Left lung (tissue), 10 donors: Measurements from ENCODE around the gene CLDN24. TPM values are rescaled to one million over a fixed set of nuclear protein-coding genes. Genes with fewer than 3 reads are reported as not detected.

ENCODE experiments used
- ATAC-seq: fragments of 200-7000 bp; cut with Tn5 transposase; one replicate; pipeline ENCODE4 v1.9.1; 2020; ENCODE audit warnings: moderate library complexity
- DNase-seq, 4 donors: peaks; one replicate each; pipeline ENCODE4 v3.0.0-alpha.2; 2013 to 2020
- H3K27ac ChIP-seq, 2 donors: fragments of 200-600 bp; sonication (generic) in 1 of 2; one replicate each; pipeline versions ENCODE4 v1.5.0 to v1.8.0; 2020 to 2021
- H3K27me3 ChIP-seq, 2 donors: fragments of 200-600 bp; sonication (generic) in 1 of 2; one replicate each; pipeline versions ENCODE4 v1.5.0 to v1.8.0; 2020 to 2021
- H3K36me3 ChIP-seq, 2 donors: fragments of 200-600 bp; sonication (generic) in 1 of 2; one replicate each; pipeline versions ENCODE4 v1.5.0 to v1.8.0; 2020 to 2021
- H3K4me1 ChIP-seq, 2 donors: fragments of 200-600 bp; one replicate each; pipeline ENCODE4 v1.8.0; 2021
- H3K4me3 ChIP-seq, 2 donors: fragments of 200-600 bp; sonication (generic) in 1 of 2; one replicate each; pipeline versions ENCODE4 v1.5.0 to v1.8.0; 2020 to 2021; ENCODE audit warnings: mild to moderate bottlenecking in 1 of 2
- H3K9me3 ChIP-seq, 2 donors: fragments of 200-600 bp; sonication (generic) in 1 of 2; one replicate each; pipeline versions ENCODE4 v1.5.0 to v1.8.0; 2020 to 2021
- intact Hi-C, 2 donors: fragments of 100-400 bp; cut with DNase I; formaldehyde crosslinking; loops; one replicate each; pipeline versions ENCODE4 v1.11.2 to v1.14.2; 2022
- polyA plus RNA-seq, 6 donors: library from polyadenylated mRNA; unstranded; fragments of 120-200 nt; gene quantifications; one replicate each; pipeline ENCODE4 v1.2.1, GENCODE V29; 2013; ENCODE audit not compliant: insufficient read length in 6 of 6
- total RNA-seq, 2 donors: library from RNA; stranded (reverse); fragmentation: NEBNext Ultra II Directional; extraction: Animal tissue kit (Norgen Biotek cat#: 25700); gene quantifications; one replicate each; pipeline ENCODE4 v1.2.1, GENCODE V29; 2021
- TF ChIP-seq, protein P1 (sequence below), 2 donors: fragments of 200-600 bp; sonication (generic) in 1 of 2; IDR thresholded peaks; one replicate each; pipeline versions ENCODE4 v1.5.0 to v1.8.0; 2021; ENCODE audit warnings: antibody characterized with exemption in 2 of 2
- donor health status: DM: no; HTN: yes; CAD: no.
- donor health status: DM: no; HTN: no; CAD: no.

The CLDN24 gene
- total and polyA plus RNA-seq, 8 donors, result 0.25 to 0.53 TPM; not detected in 6

DNA sequence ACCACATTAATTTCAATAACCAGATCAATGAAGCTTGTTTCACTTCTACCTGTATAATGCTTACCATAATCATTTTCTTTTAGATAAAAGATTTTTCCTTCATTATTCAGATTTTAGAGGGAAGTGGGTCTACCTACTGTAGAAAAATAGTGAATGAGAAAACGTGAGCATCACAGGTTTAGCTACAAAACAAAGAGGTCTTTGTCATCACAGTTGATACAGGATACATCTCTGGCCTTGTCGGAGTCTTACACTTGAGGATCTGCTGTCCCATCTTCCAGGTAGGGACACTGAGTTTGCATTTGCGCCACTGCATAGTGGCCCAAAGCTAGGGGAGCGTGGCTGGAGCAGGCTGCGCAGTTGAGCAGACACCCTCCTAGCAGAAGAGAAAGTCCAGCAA, 710 bp downstream of the CLDN24 start:
- H3K27ac ChIP-seq, result no peak overlapping the region
- no peaks in the 10 kb centered on the region for H3K9me3 ChIP-seq
- ATAC-seq, result no peak
- H3K36me3 ChIP-seq, result peaks cover 0 to under 1% of the 10 kb centered on the region in 2 donors
- TF ChIP-seq, protein P1, sequence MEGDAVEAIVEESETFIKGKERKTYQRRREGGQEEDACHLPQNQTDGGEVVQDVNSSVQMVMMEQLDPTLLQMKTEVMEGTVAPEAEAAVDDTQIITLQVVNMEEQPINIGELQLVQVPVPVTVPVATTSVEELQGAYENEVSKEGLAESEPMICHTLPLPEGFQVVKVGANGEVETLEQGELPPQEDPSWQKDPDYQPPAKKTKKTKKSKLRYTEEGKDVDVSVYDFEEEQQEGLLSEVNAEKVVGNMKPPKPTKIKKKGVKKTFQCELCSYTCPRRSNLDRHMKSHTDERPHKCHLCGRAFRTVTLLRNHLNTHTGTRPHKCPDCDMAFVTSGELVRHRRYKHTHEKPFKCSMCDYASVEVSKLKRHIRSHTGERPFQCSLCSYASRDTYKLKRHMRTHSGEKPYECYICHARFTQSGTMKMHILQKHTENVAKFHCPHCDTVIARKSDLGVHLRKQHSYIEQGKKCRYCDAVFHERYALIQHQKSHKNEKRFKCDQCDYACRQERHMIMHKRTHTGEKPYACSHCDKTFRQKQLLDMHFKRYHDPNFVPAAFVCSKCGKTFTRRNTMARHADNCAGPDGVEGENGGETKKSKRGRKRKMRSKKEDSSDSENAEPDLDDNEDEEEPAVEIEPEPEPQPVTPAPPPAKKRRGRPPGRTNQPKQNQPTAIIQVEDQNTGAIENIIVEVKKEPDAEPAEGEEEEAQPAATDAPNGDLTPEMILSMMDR (IDR thresholded peaks at IDR 0.05), result no peak
- no peak overlapping the region for H3K4me3 ChIP-seq
- no peaks in the 10 kb centered on the region for H3K4me1 ChIP-seq
- intact Hi-C loops, result no loop called here
- no peak for DNase-seq
- H3K27me3 ChIP-seq, result no peaks in the 10 kb centered on the region

DNA sequence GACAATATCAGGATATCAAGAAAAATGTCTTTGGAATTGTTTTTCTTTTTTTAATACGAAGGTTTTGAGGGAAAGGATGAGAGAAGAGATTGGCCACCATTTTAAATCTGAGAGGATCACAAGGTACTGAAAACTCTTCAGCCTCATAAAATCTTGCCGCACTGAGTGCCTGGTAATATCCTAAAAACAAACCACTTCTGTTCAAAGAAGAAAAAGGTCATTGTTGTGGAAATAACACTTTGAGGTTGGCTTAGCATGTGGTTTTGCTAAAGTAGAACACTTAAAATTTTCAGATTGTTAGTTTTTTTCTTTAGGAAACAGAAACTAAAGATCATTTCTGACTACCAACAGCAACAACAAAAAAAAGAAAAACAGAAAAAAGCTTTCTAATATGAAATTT, 1.1 kb downstream of the CLDN24 start:
- intact Hi-C loops, result no loop called here
- Histone ChIP-seq H3K27ac (no peak overlapping the region), H3K9me3 (no peaks in the 10 kb centered on the region), H3K27me3 (no peaks in the 10 kb centered on the region), H3K36me3 (peaks cover 0 to 5% of the 10 kb centered on the region in 2 donors), H3K4me1 (no peaks in the 10 kb centered on the region), H3K4me3 (no peak overlapping the region)
- ATAC-seq (no peak), DNase-seq (no peak)
- TF ChIP-seq, protein P1 (IDR thresholded peaks at IDR 0.05), result no peak

- DNase-seq (no peak), ATAC-seq (no peak)
- Histone ChIP-seq H3K27ac (no peak within 1 kb of the TSS), H3K4me1 (no peaks in the 10 kb centered on the region), H3K9me3 (no peaks in the 10 kb centered on the region), H3K4me3 (no peak within 1 kb of the TSS), H3K27me3 (no peaks in the 10 kb centered on the region), H3K36me3 (peaks cover 0 to 11% of the 10 kb centered on the region in 2 donors)
- TF ChIP-seq, protein P1 (IDR thresholded peaks at IDR 0.05), result no peak
- intact Hi-C loops, result no loop called here
These were observed 1.8 kb downstream of the CLDN24 start, which contains the start of gene CLDN22 for GRCh38 chr4:183320211-183321059. Gene CLDN22 (minus strand): TSS chr4:183320276. CDS start chr4:183320218, 58 bp downstream.

GRCh38 chr4:183318656-183319055, 3.6 kb downstream of the CLDN24 start:
- no peaks in the 10 kb centered on the region for H3K9me3 ChIP-seq
- no peak overlapping the region for H3K4me3 ChIP-seq
- DNase-seq (no peak), ATAC-seq (no peak)
- H3K36me3 ChIP-seq, result peaks cover 0 to 16% of the 10 kb centered on the region in 2 donors
- intact Hi-C loops, result no loop called here
- no peaks in the 10 kb centered on the region for H3K27me3 ChIP-seq
- no peak overlapping the region for H3K27ac ChIP-seq
- TF ChIP-seq, protein P1 (IDR thresholded peaks at IDR 0.05), result no peak
- H3K4me1 ChIP-seq, result no peaks in the 10 kb centered on the region

DNA sequence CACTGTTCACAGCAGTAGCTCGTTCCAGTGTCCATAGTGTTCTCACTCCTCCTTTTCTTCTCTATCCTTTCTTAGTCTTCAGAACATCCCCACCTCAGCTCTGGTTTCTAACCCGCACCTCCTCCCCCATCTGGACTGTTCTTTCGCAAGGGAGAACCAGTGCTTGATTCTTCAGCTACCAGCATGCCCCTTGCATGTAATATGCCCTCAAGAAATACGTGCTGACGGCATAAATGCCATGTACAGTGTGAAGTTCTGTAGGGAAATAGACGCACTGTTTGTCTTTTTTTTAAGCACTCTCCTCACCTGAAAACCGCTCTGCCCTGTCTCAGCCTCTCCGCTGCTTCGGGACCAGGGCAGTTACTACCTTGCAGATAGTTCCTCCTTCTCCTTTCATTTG, 7.4 kb downstream of the CLDN24 start:
- Histone ChIP-seq H3K36me3 (peaks cover 0 to 35% of the 10 kb centered on the region in 2 donors), H3K4me3 (no peak overlapping the region), H3K27me3 (no peaks in the 10 kb centered on the region), H3K4me1 (no peaks in the 10 kb centered on the region), H3K9me3 (no peaks in the 10 kb centered on the region), H3K27ac (no peak overlapping the region)
- intact Hi-C loops, result no loop called here
- DNase-seq, result no peak
- TF ChIP-seq, protein P1 (IDR thresholded peaks at IDR 0.05), result no peak
- ATAC-seq, result no peak
